ENCODE results near the gene SNTG2. TPM values are rescaled to one million over a fixed set of nuclear protein-coding genes. Genes with fewer than 3 reads are reported as not detected.

The SNTG2 gene
- total and polyA plus RNA-seq, 2 donors (not counting 3 experiments of a cell fraction or from before 2014, with no cell fraction given), result not detected

DNA sequence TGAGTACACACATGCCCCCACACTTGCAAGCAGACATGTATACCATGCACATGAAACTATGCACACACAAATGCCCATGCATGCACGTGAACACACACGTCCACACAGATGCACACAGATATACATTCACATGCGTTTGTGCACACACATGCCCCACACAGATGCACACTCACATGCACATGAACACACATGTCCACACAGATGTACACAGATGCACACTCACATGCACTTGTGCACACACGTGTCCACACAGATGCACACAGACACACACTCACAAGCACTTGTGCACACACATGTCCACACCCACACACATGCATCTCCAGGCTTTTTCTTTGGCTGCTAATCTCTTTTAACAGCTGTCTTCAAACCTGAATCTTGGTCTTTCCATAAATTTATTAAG is 31.1 kb downstream of the SNTG2 start:
- no peaks in the 10 kb centered on the region for H4K20me1 ChIP-seq (replicated peaks; ENCODE audit: control insufficient read depth, extremely low read depth, insufficient read depth, low read length)
- BruUV-seq (replicated peaks), result no TSS peak
- intact Hi-C loops (cut with micrococcal nuclease), result no loop called here
- H3K4me1 ChIP-seq (ENCODE audit: control insufficient read depth, extremely low read depth, insufficient read depth, low read length), result no peaks in the 10 kb centered on the region
- H3K9ac ChIP-seq (replicated peaks; ENCODE audit: extremely low read depth, insufficient read depth, low read length), result no peak overlapping the region
- FAIRE-seq (no peak), DNase-seq (ENCODE audit: low read depth, low spot score) (no peak)
- POLR2A ChIA-PET, result no interaction called here
- no peak overlapping the region for H3K27ac ChIP-seq (ENCODE audit: insufficient read depth, low read depth, low read length)
- H3K79me2 ChIP-seq (ENCODE audit: control insufficient read depth, insufficient read depth, low read length), result no peaks in the 10 kb centered on the region
- no peaks in the 10 kb centered on the region for H3K27me3 ChIP-seq (ENCODE audit: control insufficient read depth in 2 of 2, insufficient read depth in 2 of 2, low read length in 2 of 2)
- peaks cover 7% of the 10 kb centered on the region for H3K9me3 ChIP-seq (replicated peaks; ENCODE audit: control insufficient read depth, insufficient read depth, low read length)
- CTCF ChIA-PET, result no interaction called here
- no peaks in the 10 kb centered on the region for H3K36me3 ChIP-seq (ENCODE audit: control insufficient read depth in 2 of 2, extremely low read depth in 1 of 2, insufficient read depth in 2 of 2, low read length in 2 of 2)
- no peak overlapping the region for H3K4me2 ChIP-seq (ENCODE audit: insufficient read depth, low read length)
- H2AFZ ChIP-seq (ENCODE audit: low read depth, low read length), result no peak overlapping the region
- H3K9me1 ChIP-seq (replicated peaks; ENCODE audit: control insufficient read depth, extremely low read depth, insufficient read depth, low read length), result no peaks in the 10 kb centered on the region
- TF ChIP-seq MYC (IDR thresholded peaks at IDR 0.05; ENCODE audit: low read depth, low read length) (no peak), POLR2AphosphoS5 (IDR thresholded peaks at IDR 0.05; ENCODE audit: insufficient read depth, low read depth, low read length) (no peak), POLR2A (IDR thresholded peaks at IDR 0.05; ENCODE audit: low read depth, low read length) (no peak), EZH2 (IDR thresholded peaks at IDR 0.05; ENCODE audit: borderline replicate concordance, low read depth, low read length, severe bottlenecking) (no peak), JUN (IDR thresholded peaks at IDR 0.05; ENCODE audit: borderline replicate concordance, insufficient read depth, insufficient read length, low read depth) (no peak), GATA2 (IDR thresholded peaks at IDR 0.05; ENCODE audit: insufficient read depth, insufficient read length, low read depth, low read length) (no peak), FOS (IDR thresholded peaks at IDR 0.05; ENCODE audit: borderline replicate concordance, insufficient read depth, low read length) (no peak)
- TF ChIP-seq, protein P1, sequence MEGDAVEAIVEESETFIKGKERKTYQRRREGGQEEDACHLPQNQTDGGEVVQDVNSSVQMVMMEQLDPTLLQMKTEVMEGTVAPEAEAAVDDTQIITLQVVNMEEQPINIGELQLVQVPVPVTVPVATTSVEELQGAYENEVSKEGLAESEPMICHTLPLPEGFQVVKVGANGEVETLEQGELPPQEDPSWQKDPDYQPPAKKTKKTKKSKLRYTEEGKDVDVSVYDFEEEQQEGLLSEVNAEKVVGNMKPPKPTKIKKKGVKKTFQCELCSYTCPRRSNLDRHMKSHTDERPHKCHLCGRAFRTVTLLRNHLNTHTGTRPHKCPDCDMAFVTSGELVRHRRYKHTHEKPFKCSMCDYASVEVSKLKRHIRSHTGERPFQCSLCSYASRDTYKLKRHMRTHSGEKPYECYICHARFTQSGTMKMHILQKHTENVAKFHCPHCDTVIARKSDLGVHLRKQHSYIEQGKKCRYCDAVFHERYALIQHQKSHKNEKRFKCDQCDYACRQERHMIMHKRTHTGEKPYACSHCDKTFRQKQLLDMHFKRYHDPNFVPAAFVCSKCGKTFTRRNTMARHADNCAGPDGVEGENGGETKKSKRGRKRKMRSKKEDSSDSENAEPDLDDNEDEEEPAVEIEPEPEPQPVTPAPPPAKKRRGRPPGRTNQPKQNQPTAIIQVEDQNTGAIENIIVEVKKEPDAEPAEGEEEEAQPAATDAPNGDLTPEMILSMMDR (IDR thresholded peaks at IDR 0.05; ENCODE audit: extremely low read depth in 1 of 2, insufficient read depth in 1 of 2, low read depth in 1 of 2, low read length in 2 of 2), result no peak
- TF ChIP-seq, protein P2, sequence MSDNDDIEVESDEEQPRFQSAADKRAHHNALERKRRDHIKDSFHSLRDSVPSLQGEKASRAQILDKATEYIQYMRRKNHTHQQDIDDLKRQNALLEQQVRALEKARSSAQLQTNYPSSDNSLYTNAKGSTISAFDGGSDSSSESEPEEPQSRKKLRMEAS (IDR thresholded peaks at IDR 0.05; ENCODE audit: insufficient read depth, insufficient read length), result no peak
- dilution Hi-C loops (cut with MboI; ENCODE audit: extremely low pct_ligation_motif_present, low sequenced_read_pairs), result no loop called here
- H3K4me3 ChIP-seq (replicated peaks in 1 of 3; ENCODE audit: insufficient read depth in 1 of 3, low read depth in 1 of 3, low read length in 3 of 3), result no peak overlapping the region
